GM10266 (cell line): ENCODE data around the gene RPS16.

ENCODE experiments used
- DNase-seq: peaks from one replicate; pipeline ENCODE4 v3.0.0; 2012; ENCODE audit errors: extremely low spot score
- CTCF ChIP-seq: IDR thresholded peaks from 2 replicates; pipeline ENCODE4 v1.5.1; 2012; ENCODE audit warnings: mild to moderate bottlenecking, low read depth; ENCODE audit not compliant: control insufficient read depth, insufficient read depth; ENCODE audit errors: missing control alignments

The RPS16 gene

DNA sequence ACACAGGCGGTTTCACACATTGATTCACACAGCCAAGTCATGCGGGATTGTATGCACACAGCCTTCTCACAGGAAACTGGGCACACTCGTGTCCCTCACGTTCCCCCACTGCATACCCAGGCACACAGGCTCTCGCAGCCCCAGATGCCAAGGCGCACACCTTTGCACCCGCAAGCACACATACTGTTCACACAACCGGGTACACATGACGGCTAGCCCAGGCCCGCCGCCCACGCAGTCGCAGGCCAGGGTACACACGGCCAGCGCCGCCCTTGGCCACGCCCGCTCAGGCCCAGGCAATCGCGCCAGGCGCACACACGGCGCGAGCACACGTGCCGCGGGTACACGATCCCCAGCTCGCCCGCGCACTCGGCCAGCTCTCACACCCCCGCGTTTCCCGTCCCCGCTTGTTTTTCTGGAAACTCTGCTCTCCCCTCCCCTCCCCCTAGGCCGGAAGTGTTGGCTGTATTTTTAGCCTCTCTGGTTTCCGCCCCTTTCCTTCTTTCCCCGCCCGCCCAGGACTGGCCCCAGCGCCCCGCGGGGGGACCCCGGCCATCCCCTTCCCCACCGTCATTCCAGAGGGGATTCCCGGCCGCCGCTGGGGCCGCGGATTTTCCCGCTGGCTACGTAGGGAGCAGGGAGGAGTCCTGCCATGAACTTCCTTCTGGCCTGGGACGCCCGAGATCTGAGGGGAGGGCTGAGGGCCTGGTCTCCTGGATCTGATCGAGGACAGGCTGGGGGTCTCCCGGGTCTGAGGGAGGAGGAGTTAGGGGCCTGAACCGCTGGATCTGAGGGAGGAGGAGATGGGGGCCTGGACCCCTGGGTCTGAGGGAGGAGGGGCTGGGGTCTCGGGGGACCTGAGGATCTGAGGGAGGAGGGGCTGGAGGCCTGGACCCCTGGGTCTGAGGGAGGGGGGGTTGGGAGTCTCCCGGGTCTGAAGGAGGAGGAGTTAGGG, 33.1 kb downstream of the RPS16 start:
- TF ChIP-seq CTCF, result no peak
- DNase-seq, result peak; percentile 76

DNA sequence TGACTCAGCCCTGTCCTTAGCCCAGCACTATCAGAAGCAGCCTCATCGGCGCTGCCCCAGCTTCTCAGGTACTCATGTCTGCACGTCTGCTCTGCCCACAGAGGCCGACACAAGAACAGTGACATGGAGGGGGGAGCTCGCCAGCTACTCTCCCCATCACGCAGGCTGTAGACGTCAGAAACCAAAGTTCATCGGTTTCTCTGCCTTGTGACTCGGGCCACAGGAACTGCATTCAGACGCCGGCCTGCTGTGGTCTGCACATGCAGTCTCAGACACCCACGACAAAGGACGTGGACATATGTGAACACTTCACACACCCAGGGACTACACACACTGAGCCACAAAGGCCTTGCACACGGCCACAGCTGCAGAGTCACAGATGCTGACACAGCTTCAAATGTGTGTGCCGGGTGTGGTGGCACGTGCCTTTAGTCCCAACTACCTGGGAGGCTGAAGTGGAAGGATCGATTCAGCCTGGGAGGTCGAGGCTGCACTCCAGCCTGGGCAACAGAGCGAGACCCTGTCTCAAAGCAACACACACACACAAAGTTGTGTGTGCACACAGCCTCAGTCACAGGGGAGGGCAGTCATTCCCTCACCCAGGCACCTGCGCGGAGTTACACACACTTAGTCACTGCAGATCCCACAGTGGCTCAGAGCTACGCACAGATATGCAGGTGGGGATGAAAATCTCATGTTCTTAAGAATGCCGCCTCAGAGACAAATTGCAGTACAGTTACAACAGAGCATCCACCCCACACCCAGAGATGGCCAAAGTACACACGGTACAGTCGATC, 34.0 kb downstream of the RPS16 start:
- peak; percentile 70 for DNase-seq
- TF ChIP-seq CTCF, result no peak

DNA sequence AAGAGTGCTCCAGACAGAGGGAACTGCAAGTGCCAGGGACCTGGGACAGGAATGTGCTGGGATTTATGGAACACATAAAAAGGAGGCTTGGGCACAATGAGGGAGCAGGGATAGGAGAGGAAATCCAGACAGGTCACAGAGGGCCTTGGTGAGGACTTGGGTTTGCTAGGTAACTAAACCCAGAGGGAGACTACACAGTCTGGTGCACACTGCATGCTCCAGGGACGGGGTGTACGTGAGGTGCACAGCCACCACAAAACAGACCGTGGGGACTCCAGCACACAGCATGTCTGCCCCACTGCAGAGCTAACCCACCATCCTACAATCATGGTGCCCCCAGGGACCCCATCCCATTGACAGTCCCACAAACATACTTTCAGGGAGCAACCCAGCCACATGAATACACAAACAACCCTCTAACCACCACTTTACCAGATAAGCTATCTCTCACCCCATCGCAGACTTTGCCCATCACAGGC, 34.6 kb downstream of the RPS16 start:
- no peak for TF ChIP-seq CTCF
- DNase-seq, result no peak

GRCh38 chr19:39400061-39400460, 35.7 kb downstream of the RPS16 start:
- TF ChIP-seq CTCF, result no peak
- no peak for DNase-seq

DNA sequence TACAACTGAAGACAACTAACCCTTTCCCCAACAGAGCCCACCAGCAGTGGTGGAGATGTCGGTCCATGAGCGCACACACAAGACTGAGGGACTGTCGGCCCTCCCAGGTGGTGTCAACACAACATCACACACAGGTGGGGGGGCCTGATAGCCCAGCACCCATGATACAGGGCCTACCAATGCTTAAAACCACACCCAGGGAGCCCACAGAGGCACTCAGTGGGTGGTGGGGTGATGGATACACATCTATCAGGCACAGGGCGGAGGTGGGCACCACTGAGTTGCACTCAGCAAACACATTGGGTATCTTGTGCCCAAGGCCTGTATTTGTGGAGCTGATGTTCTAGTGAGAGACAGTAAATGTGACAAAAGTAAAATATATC, 36.1 kb downstream of the RPS16 start:
- DNase-seq, result no peak
- TF ChIP-seq CTCF, result no peak

GRCh38 chr19:39398297-39398864, 37.4 kb downstream of the RPS16 start:
- DNase-seq, result no peak
- no peak for TF ChIP-seq CTCF
